Measurements from ENCODE around the gene MACROD2. TPM values are rescaled to one million over a fixed set of nuclear protein-coding genes. Genes with fewer than 3 reads are reported as not detected.

The MACROD2 gene
- total RNA-seq, 1 experiment from 2014 or later = 1.4 TPM

GRCh38 chr20:15817351-15817750 lies 1822.0 kb downstream of the MACROD2 start:
- no peaks in the 10 kb centered on the region for H3K4me1 ChIP-seq (ENCODE audit: insufficient read depth, low read length, poor library complexity, severe bottlenecking)
- no peak for TF ChIP-seq EZH2 (IDR thresholded peaks at IDR 0.05; ENCODE audit: borderline replicate concordance, low read depth, low read length, poor library complexity, severe bottlenecking)
- no peak for TF ChIP-seq CTCF (conservative IDR thresholded peaks at IDR 0.05; ENCODE audit: low read depth, low read length)
- H3K36me3 ChIP-seq (ENCODE audit: insufficient read depth, low read length, poor library complexity, severe bottlenecking) = no peaks in the 10 kb centered on the region
- intact Hi-C loops (cut with micrococcal nuclease; ENCODE audit: unreplicated experiment) = no loop called here
- ChIA-PET CTCF (no interaction called here), POLR2A (ENCODE audit: low non-redundant PET) (no interaction called here)
- H3K4me3 ChIP-seq (ENCODE audit: low read depth, low read length, poor library complexity, severe bottlenecking) = no peak overlapping the region
- BruUV-seq (replicated peaks) = no TSS peak
- no peak for DNase-seq (ENCODE audit: low spot score)
- no peak overlapping the region for H3K27ac ChIP-seq (ENCODE audit: low read depth, low read length, poor library complexity, severe bottlenecking)
- H3K9me3 ChIP-seq (ENCODE audit: low read depth, low read length, poor library complexity, severe bottlenecking) = peaks cover 18% of the 10 kb centered on the region
- H3K27me3 ChIP-seq (replicated peaks; ENCODE audit: insufficient read depth, low read depth, low read length, poor library complexity) = no peaks in the 10 kb centered on the region

GRCh38 chr20:15818651-15819071 lies 1823.3 kb downstream of the MACROD2 start:
- CTCF ChIA-PET = no interaction called here
- H3K27ac ChIP-seq (ENCODE audit: low read depth, low read length, poor library complexity, severe bottlenecking) = no peak overlapping the region
- POLR2A ChIA-PET (ENCODE audit: low non-redundant PET) = no interaction called here
- H3K36me3 ChIP-seq (ENCODE audit: insufficient read depth, low read length, poor library complexity, severe bottlenecking) = no peaks in the 10 kb centered on the region
- peaks cover 18% of the 10 kb centered on the region for H3K9me3 ChIP-seq (ENCODE audit: low read depth, low read length, poor library complexity, severe bottlenecking)
- DNase-seq (ENCODE audit: low spot score) = no peak
- TF ChIP-seq EZH2 (IDR thresholded peaks at IDR 0.05; ENCODE audit: borderline replicate concordance, low read depth, low read length, poor library complexity, severe bottlenecking) (no peak), CTCF (conservative IDR thresholded peaks at IDR 0.05; ENCODE audit: low read depth, low read length) (no peak)
- intact Hi-C loops (cut with micrococcal nuclease; ENCODE audit: unreplicated experiment) = no loop called here
- H3K4me1 ChIP-seq (ENCODE audit: insufficient read depth, low read length, poor library complexity, severe bottlenecking) = no peaks in the 10 kb centered on the region
- no peaks in the 10 kb centered on the region for H3K27me3 ChIP-seq (replicated peaks; ENCODE audit: insufficient read depth, low read depth, low read length, poor library complexity)
- no peak overlapping the region for H3K4me3 ChIP-seq (ENCODE audit: low read depth, low read length, poor library complexity, severe bottlenecking)
- no TSS peak for BruUV-seq (replicated peaks)

- POLR2A ChIA-PET (ENCODE audit: low non-redundant PET) = no interaction called here
- Histone ChIP-seq H3K27ac (ENCODE audit: low read depth, low read length, poor library complexity, severe bottlenecking) (no peak overlapping the region), H3K36me3 (ENCODE audit: insufficient read depth, low read length, poor library complexity, severe bottlenecking) (no peaks in the 10 kb centered on the region), H3K9me3 (ENCODE audit: low read depth, low read length, poor library complexity, severe bottlenecking) (peaks cover 11% of the 10 kb centered on the region), H3K27me3 (replicated peaks; ENCODE audit: insufficient read depth, low read depth, low read length, poor library complexity) (no peaks in the 10 kb centered on the region), H3K4me1 (ENCODE audit: insufficient read depth, low read length, poor library complexity, severe bottlenecking) (no peaks in the 10 kb centered on the region), H3K4me3 (ENCODE audit: low read depth, low read length, poor library complexity, severe bottlenecking) (no peak overlapping the region)
- intact Hi-C loops (cut with micrococcal nuclease; ENCODE audit: unreplicated experiment) = no loop called here
- CTCF ChIA-PET = no interaction called here
- no peak for TF ChIP-seq EZH2 (IDR thresholded peaks at IDR 0.05; ENCODE audit: borderline replicate concordance, low read depth, low read length, poor library complexity, severe bottlenecking)
- TF ChIP-seq CTCF (conservative IDR thresholded peaks at IDR 0.05; ENCODE audit: low read depth, low read length) = no peak
- BruUV-seq (replicated peaks) = no TSS peak
- no peak for DNase-seq (ENCODE audit: low spot score)
These were observed 1828.4 kb downstream of the MACROD2 start for GRCh38 chr20:15823718-15824117.
